Calu3 (cell line): ENCODE data around the gene FAM83E. TPM values are rescaled to one million over a fixed set of nuclear protein-coding genes. Genes with fewer than 3 reads are reported as not detected.

ENCODE experiments used
- BruUV-seq: library from RNA; stranded (reverse); fragments of 400-500 nt; replicated peaks from 2 replicates; lab custom pipeline; 2021; lab: Mats Ljungman, UMichigan
- CTCF ChIA-PET: fragments of 300-600 bp; sonication (Branson Sonifier 250); formaldehyde crosslinking; loops from one replicate; lab custom pipeline; 2022; ENCODE audit warnings: antibody characterized with exemption; lab: Charles Lee
- DNase-seq: peaks from one replicate; pipeline ENCODE4 v3.0.0; 2022
- H3K27ac Mint-ChIP-seq: one replicate; pipeline ENCODE4 v1.8.0; 2022; ENCODE audit warnings: mixed read lengths; ENCODE audit not compliant: unreplicated experiment
- H3K27me3 Mint-ChIP-seq: one replicate; pipeline ENCODE4 v1.8.0; 2022; ENCODE audit warnings: mixed read lengths; ENCODE audit not compliant: unreplicated experiment
- H3K36me3 Mint-ChIP-seq: one replicate; pipeline ENCODE4 v1.8.0; 2022; ENCODE audit warnings: mild to moderate bottlenecking, moderate library complexity, mixed read lengths; ENCODE audit not compliant: insufficient read depth, unreplicated experiment
- H3K4me1 Mint-ChIP-seq: one replicate; pipeline ENCODE4 v1.8.0; 2022; ENCODE audit warnings: mild to moderate bottlenecking, low read depth, mixed read lengths; ENCODE audit not compliant: unreplicated experiment
- H3K4me3 Mint-ChIP-seq: one replicate; pipeline ENCODE4 v1.8.0; 2022; ENCODE audit warnings: mild to moderate bottlenecking, low read depth, moderate library complexity, mixed read lengths; ENCODE audit not compliant: unreplicated experiment
- H3K9me3 Mint-ChIP-seq: one replicate; pipeline ENCODE4 v1.8.0; 2022; ENCODE audit warnings: low read depth, mixed read lengths; ENCODE audit not compliant: unreplicated experiment
- intact Hi-C: fragments of 100-400 bp; cut with micrococcal nuclease; formaldehyde crosslinking; loops from one replicate; pipeline ENCODE4 v1.10.0; 2022; ENCODE audit not compliant: unreplicated experiment
- total RNA-seq: library from RNA; stranded (reverse); gene quantifications from 2 replicates; pipeline ENCODE4 v1.2.3, GENCODE V29; 2022
- TF ChIP-seq, protein P1 (sequence below): fragments of 200-600 bp; IDR thresholded peaks from one replicate; pipeline ENCODE4 v1.8.0; 2022; ENCODE audit warnings: antibody characterized with exemption; ENCODE audit not compliant: unreplicated experiment

The FAM83E gene
- total RNA-seq, 1 experiment from 2014 or later: 8.2 TPM

DNA sequence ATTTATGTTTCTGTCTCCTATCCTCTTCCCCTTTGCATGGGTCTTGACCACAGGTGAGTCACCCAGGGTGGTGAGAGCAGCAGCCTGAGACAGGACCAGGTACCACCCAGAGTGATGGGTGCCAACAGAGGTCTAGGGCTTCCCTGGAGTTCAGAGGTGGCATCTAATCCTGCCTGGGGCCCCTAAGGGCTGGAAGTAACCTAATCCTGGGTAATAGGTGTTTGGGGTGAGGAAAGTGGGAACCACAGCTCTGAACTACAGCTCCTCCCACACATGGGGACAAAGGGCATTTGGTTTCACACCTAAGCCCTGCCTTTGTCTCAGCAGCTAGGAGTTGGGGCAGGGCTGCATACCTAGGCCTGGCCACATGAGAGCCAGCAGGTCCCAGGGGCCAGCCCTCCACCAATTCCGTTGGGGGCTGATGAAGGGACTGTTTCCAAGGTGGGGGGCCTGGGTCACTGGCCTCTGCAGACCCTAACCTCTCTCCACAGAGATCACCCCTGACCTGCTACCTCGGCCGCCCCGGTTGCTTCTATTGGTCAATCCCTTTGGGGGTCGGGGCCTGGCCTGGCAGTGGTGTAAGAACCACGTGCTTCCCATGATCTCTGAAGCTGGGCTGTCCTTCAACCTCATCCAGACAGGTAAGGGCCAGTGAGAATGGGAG, 12.5 kb upstream of the FAM83E start:
- H3K9me3 Mint-ChIP-seq: no peaks in the 10 kb centered on the region
- peaks cover 40% of the 10 kb centered on the region for H3K36me3 Mint-ChIP-seq
- peaks cover 37% of the 10 kb centered on the region for H3K4me1 Mint-ChIP-seq
- H3K27ac Mint-ChIP-seq: no peak overlapping the region
- no TSS peak for BruUV-seq
- intact Hi-C loops: no loop called here
- TF ChIP-seq, protein P1, sequence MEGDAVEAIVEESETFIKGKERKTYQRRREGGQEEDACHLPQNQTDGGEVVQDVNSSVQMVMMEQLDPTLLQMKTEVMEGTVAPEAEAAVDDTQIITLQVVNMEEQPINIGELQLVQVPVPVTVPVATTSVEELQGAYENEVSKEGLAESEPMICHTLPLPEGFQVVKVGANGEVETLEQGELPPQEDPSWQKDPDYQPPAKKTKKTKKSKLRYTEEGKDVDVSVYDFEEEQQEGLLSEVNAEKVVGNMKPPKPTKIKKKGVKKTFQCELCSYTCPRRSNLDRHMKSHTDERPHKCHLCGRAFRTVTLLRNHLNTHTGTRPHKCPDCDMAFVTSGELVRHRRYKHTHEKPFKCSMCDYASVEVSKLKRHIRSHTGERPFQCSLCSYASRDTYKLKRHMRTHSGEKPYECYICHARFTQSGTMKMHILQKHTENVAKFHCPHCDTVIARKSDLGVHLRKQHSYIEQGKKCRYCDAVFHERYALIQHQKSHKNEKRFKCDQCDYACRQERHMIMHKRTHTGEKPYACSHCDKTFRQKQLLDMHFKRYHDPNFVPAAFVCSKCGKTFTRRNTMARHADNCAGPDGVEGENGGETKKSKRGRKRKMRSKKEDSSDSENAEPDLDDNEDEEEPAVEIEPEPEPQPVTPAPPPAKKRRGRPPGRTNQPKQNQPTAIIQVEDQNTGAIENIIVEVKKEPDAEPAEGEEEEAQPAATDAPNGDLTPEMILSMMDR: no peak
- no peaks in the 10 kb centered on the region for H3K27me3 Mint-ChIP-seq
- H3K4me3 Mint-ChIP-seq: no peak overlapping the region
- DNase-seq: peak; percentile 60
- CTCF ChIA-PET: interaction anchor here (0.5 kb wide), 1 partner anchor 80 kb away, joined by 6 read pairs; no protein-coding TSS in a partner anchor

DNA sequence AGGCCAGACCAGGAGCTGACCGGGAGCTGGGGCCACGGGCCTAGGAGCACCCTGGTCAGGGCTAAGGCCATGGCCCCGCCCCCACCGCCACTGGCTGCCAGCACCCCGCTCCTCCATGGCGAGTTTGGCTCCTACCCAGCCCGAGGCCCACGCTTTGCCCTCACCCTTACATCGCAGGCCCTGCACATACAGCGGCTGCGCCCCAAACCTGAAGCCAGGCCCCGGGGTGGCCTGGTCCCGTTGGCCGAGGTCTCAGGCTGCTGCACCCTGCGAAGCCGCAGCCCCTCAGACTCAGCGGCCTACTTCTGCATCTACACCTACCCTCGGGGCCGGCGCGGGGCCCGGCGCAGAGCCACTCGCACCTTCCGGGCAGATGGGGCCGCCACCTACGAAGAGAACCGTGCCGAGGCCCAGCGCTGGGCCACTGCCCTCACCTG, 11.0 kb upstream of the FAM83E start:
- CTCF ChIA-PET: no interaction called here

GRCh38 chr19:48624791-48625723, 10.2 kb upstream of the FAM83E start:
- BruUV-seq: no TSS peak
- Mint-ChIP-seq H3K27me3 (no peaks in the 10 kb centered on the region), H3K36me3 (peaks cover 29% of the 10 kb centered on the region), H3K4me1 (peaks cover 38% of the 10 kb centered on the region), H3K4me3 (no peak overlapping the region), H3K9me3 (no peaks in the 10 kb centered on the region), H3K27ac (no peak overlapping the region)
- no peak for DNase-seq
- intact Hi-C loops: no loop called here
- CTCF ChIA-PET: no interaction called here
- TF ChIP-seq, protein P1: no peak

More for the DNA sequence above, 11.0 kb upstream of the FAM83E start:
- no TSS peak for BruUV-seq
- TF ChIP-seq, protein P1: no peak
- DNase-seq: no peak
- intact Hi-C loops: no loop called here
- Mint-ChIP-seq H3K27me3 (no peaks in the 10 kb centered on the region), H3K9me3 (no peaks in the 10 kb centered on the region), H3K27ac (no peak overlapping the region), H3K4me1 (peaks cover 37% of the 10 kb centered on the region), H3K36me3 (peaks cover 36% of the 10 kb centered on the region), H3K4me3 (no peak overlapping the region)

- BruUV-seq: no TSS peak
- CTCF ChIA-PET: no interaction called here
- no peaks in the 10 kb centered on the region for H3K27me3 Mint-ChIP-seq
- H3K27ac Mint-ChIP-seq: no peak overlapping the region
- intact Hi-C loops: no loop called here
- TF ChIP-seq, protein P1: no peak
- H3K36me3 Mint-ChIP-seq: peaks cover 27% of the 10 kb centered on the region
- no peak overlapping the region for H3K4me3 Mint-ChIP-seq
- peaks cover 48% of the 10 kb centered on the region for H3K4me1 Mint-ChIP-seq
- no peak for DNase-seq
- H3K9me3 Mint-ChIP-seq: no peaks in the 10 kb centered on the region
Measured at GRCh38 chr19:48624067-48624594, 9.3 kb upstream of the FAM83E start.
